Sigmoid colon (tissue), 4 donors: ENCODE measurements around the gene KCNB1.

Source experiments
- EP300 ChIP-seq, 4 donors: sonication (generic); formaldehyde crosslinking; IDR thresholded peaks; one replicate each; pipeline ENCODE4 v1.6.1; 2017; ENCODE audit warnings: antibody characterized with exemption in 4 of 4
- POLR2A ChIP-seq, 2 donors: fragments of 450-650 bp; IDR thresholded peaks; one replicate each; pipeline ENCODE4 v1.6.1; 2016; ENCODE audit warnings: antibody characterized with exemption in 2 of 2, mild to moderate bottlenecking in 2 of 2, moderate library complexity in 2 of 2
- POLR2AphosphoS5 ChIP-seq, 4 donors: sonication (generic); formaldehyde crosslinking; IDR thresholded peaks; one replicate each; pipeline ENCODE4 v1.6.1; 2017; ENCODE audit warnings: antibody characterized with exemption in 4 of 4
- TF ChIP-seq, protein P1 (sequence below), 4 experiments: fragments of 450-650 bp in 3 of 4; fragments of 200-600 bp in 1 of 4; IDR thresholded peaks; one replicate each; pipeline ENCODE4 v1.5.1; 2016 to 2019; ENCODE audit warnings: antibody characterized with exemption in 4 of 4, mild to moderate bottlenecking in 3 of 4, moderate library complexity in 2 of 4

GRCh38 chr20:49391404-49392245 is 90.8 kb downstream of the KCNB1 start:
- TF ChIP-seq, protein P1, sequence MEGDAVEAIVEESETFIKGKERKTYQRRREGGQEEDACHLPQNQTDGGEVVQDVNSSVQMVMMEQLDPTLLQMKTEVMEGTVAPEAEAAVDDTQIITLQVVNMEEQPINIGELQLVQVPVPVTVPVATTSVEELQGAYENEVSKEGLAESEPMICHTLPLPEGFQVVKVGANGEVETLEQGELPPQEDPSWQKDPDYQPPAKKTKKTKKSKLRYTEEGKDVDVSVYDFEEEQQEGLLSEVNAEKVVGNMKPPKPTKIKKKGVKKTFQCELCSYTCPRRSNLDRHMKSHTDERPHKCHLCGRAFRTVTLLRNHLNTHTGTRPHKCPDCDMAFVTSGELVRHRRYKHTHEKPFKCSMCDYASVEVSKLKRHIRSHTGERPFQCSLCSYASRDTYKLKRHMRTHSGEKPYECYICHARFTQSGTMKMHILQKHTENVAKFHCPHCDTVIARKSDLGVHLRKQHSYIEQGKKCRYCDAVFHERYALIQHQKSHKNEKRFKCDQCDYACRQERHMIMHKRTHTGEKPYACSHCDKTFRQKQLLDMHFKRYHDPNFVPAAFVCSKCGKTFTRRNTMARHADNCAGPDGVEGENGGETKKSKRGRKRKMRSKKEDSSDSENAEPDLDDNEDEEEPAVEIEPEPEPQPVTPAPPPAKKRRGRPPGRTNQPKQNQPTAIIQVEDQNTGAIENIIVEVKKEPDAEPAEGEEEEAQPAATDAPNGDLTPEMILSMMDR (IDR thresholded peaks at IDR 0.05) = no peak
- TF ChIP-seq POLR2A (IDR thresholded peaks at IDR 0.05) (no peak), EP300 (IDR thresholded peaks at IDR 0.05) (no peak), POLR2AphosphoS5 (IDR thresholded peaks at IDR 0.05) (no peak)
